NT2/D1 (cell line): ENCODE data around the gene SARDH.

Experiments used
- SUZ12 ChIP-seq: IDR thresholded peaks from 2 replicates; pipeline ENCODE4 v1.6.1; 2011; ENCODE audit not compliant: insufficient read length, insufficient read depth; ENCODE audit errors: extremely low read depth
- YY1 ChIP-seq: IDR thresholded peaks from 2 replicates; pipeline ENCODE4 v1.6.1; 2011; ENCODE audit not compliant: insufficient read length, insufficient read depth

DNA sequence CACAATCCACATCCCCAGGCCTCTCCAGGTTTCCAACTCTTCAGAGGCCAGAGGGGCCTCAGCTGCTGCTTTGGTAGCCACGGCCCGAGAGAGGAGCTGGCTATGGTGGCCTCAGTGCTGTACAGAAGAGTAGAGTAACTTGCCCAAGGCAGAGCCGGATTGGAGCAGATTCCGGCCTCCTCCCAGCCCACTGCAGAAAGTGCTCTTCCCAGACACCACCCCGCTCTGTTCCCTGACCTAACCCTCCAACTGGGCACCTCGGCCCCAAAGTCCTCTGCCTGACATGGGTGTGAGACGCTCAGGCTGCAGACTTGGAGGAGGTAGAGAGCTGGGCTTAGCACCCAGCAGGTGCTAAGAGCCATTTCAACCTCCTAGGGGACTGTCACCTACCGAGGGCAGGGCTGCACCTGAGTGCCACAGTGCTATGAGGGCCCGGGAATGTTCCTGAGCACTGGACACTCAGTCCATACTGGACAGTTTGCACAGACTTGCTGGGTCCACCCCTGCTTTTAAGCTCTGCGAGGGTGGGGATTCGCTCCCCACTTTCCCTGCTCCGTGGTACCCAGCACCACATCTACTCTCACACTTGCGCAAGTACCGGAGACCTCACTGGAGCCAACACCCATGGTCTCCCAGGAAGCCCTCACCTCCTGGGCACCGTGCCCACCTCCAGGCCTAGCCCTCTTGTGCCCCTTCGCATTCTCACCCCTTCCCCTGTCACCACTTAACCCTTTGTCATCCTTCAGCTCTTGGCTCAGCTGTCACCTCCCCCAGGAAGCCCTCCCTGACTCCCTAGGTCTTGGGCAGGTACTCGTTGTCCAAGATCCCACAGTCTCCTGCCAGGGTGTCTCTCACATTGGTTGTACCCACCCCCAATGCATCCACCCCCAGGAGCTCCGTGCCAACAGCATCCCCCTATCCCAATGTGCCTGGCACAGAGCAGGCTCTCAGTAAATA is 52.2 kb downstream of the SARDH start:
- TF ChIP-seq SUZ12 (no peak), YY1 (no peak)
